ENCODE data around the gene PRADC1.

Gene PRADC1

DNA sequence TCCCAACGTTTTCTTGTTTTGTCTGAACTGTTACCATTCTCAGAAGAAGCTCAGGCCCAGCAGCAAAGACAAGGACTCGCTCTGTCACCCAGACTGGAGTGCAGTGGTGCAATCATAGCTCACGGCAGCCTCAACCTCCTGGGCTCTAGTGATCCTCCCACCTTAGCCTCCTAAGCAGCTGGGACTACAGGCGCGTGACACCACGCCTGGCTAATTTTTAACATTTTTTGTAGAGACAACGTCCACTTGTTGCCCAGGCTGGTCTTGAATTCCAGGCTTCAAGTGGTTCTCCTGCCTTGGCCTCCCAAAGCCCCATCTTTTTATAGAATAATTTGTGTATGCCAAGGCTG lies 21.0 kb downstream of the PRADC1 start:
- WGBS, 2 donors (ENCODE audit: extremely low coverage in 2 of 2, insufficient read length in 2 of 2, insufficient replicate concordance in 1 of 2), result no CpG with 5 or more reads among the region's 7 CpGs
- Histone ChIP-seq H3K4me2 (ENCODE audit: insufficient read depth, low read length, poor library complexity, severe bottlenecking) (no peak overlapping the region), H4K91ac (ENCODE audit: low read depth, low read length, poor library complexity) (no peak overlapping the region), H3K36me3 (replicated peaks in 1 of 2; ENCODE audit: control insufficient read depth in 2 of 2, insufficient read depth in 2 of 2, low read length in 2 of 2) (no peaks in the 10 kb centered on the region), H3K18ac (ENCODE audit: low read length) (no peak overlapping the region), H3K4me1 (ENCODE audit: control insufficient read depth in 2 of 2, insufficient read depth in 1 of 2, low read depth in 1 of 2, low read length in 2 of 2) (peaks cover 0 to 7% of the 10 kb centered on the region in 2 donors), H4K8ac (ENCODE audit: low read depth, low read length) (no peak overlapping the region), H2AFZ (ENCODE audit: low read length) (peak overlapping the region; percentile 82), H3K23ac (ENCODE audit: low read depth, low read length, poor library complexity) (no peak overlapping the region), H2BK5ac (ENCODE audit: low read length) (no peak overlapping the region), H3K79me1 (ENCODE audit: low read depth, low read length) (no peaks in the 10 kb centered on the region), H2AK5ac (ENCODE audit: low read depth, low read length) (no peak overlapping the region), H3K9ac (ENCODE audit: low read depth, low read length, poor library complexity) (no peak overlapping the region), H3K27ac (replicated peaks; ENCODE audit: low read length) (no peak overlapping the region), H2BK120ac (ENCODE audit: low read depth, low read length) (no peak overlapping the region), H3K4ac (ENCODE audit: low read length) (no peak overlapping the region), H2BK12ac (ENCODE audit: low read length) (no peak overlapping the region), H2BK15ac (ENCODE audit: low read length) (no peak overlapping the region), H3K27me3 (ENCODE audit: control insufficient read depth in 3 of 3, insufficient read depth in 3 of 3, low read depth in 1 of 3, low read length in 3 of 3) (peaks cover 0 to 29% (median 0%) of the 10 kb centered on the region in 3 experiments), H3K14ac (ENCODE audit: low read length) (no peak overlapping the region), H3K9me3 (replicated peaks in 1 of 2; ENCODE audit: control insufficient read depth in 2 of 2, insufficient read depth in 1 of 2, low read depth in 1 of 2, low read length in 2 of 2) (no peaks in the 10 kb centered on the region), H3K4me3 (ENCODE audit: low read length in 2 of 2) (no peak overlapping the region)
- no peak for DNase-seq (ENCODE audit: low spot score)

GRCh38 chr2:73210696-73211095 lies 22.3 kb downstream of the PRADC1 start:
- H2BK5ac ChIP-seq (ENCODE audit: low read length), result no peak overlapping the region
- H3K27ac ChIP-seq (replicated peaks; ENCODE audit: low read length), result no peak overlapping the region
- no peak overlapping the region for H3K23ac ChIP-seq (ENCODE audit: low read depth, low read length, poor library complexity)
- H3K9me3 ChIP-seq (replicated peaks in 1 of 2; ENCODE audit: control insufficient read depth in 2 of 2, insufficient read depth in 1 of 2, low read depth in 1 of 2, low read length in 2 of 2), result no peaks in the 10 kb centered on the region
- peaks cover 0 to 7% of the 10 kb centered on the region in 2 donors for H3K4me1 ChIP-seq (ENCODE audit: control insufficient read depth in 2 of 2, insufficient read depth in 1 of 2, low read depth in 1 of 2, low read length in 2 of 2)
- H3K79me1 ChIP-seq (ENCODE audit: low read depth, low read length), result no peaks in the 10 kb centered on the region
- DNase-seq (ENCODE audit: low spot score), result no peak
- no peak overlapping the region for H2AFZ ChIP-seq (ENCODE audit: low read length)
- no CpG with 5 or more reads among the region's 6 CpGs for WGBS, 2 donors (ENCODE audit: extremely low coverage in 2 of 2, insufficient read length in 2 of 2, insufficient replicate concordance in 1 of 2)
- no peak overlapping the region for H2BK12ac ChIP-seq (ENCODE audit: low read length)
- H4K8ac ChIP-seq (ENCODE audit: low read depth, low read length), result no peak overlapping the region
- H3K4ac ChIP-seq (ENCODE audit: low read length), result no peak overlapping the region
- no peak overlapping the region for H3K14ac ChIP-seq (ENCODE audit: low read length)
- H3K4me3 ChIP-seq (ENCODE audit: low read length in 2 of 2), result no peak overlapping the region
- H3K18ac ChIP-seq (ENCODE audit: low read length), result no peak overlapping the region
- no peak overlapping the region for H4K91ac ChIP-seq (ENCODE audit: low read depth, low read length, poor library complexity)
- H3K27me3 ChIP-seq (ENCODE audit: control insufficient read depth in 3 of 3, insufficient read depth in 3 of 3, low read depth in 1 of 3, low read length in 3 of 3), result peaks cover 0 to 39% (median 0%) of the 10 kb centered on the region in 3 experiments
- no peak overlapping the region for H2AK5ac ChIP-seq (ENCODE audit: low read depth, low read length)
- no peak overlapping the region for H2BK15ac ChIP-seq (ENCODE audit: low read length)
- H3K9ac ChIP-seq (ENCODE audit: low read depth, low read length, poor library complexity), result no peak overlapping the region
- no peak overlapping the region for H2BK120ac ChIP-seq (ENCODE audit: low read depth, low read length)
- no peaks in the 10 kb centered on the region for H3K36me3 ChIP-seq (replicated peaks in 1 of 2; ENCODE audit: control insufficient read depth in 2 of 2, insufficient read depth in 2 of 2, low read length in 2 of 2)
- no peak overlapping the region for H3K4me2 ChIP-seq (ENCODE audit: insufficient read depth, low read length, poor library complexity, severe bottlenecking)

DNA sequence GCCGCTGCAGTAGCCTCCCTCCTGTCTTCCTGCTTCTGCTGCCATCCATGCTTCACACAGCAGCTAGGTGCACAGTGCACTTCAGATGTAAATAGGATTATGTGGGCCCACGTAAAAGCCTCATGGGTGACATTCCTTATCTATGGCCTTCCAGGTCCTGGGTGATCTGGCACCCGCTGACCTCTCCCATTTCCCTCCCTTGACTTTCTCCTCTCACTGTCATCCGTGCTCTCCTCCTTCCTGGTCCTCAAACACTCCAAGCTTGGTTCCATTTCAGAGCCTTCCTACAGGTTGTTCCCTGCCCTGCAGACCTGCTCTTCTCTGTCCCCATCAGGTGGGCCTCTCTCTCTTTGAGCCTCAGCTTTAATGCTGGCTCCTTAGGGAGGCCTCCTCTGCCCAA lies 23.0 kb downstream of the PRADC1 start:
- Histone ChIP-seq H2BK5ac (ENCODE audit: low read length) (no peak overlapping the region), H3K4me1 (ENCODE audit: control insufficient read depth in 2 of 2, insufficient read depth in 1 of 2, low read depth in 1 of 2, low read length in 2 of 2) (peaks cover 0 to 4% of the 10 kb centered on the region in 2 donors), H2AFZ (ENCODE audit: low read length) (no peak overlapping the region), H4K8ac (ENCODE audit: low read depth, low read length) (no peak overlapping the region), H2BK15ac (ENCODE audit: low read length) (no peak overlapping the region), H3K27ac (replicated peaks; ENCODE audit: low read length) (no peak overlapping the region), H3K79me1 (ENCODE audit: low read depth, low read length) (no peaks in the 10 kb centered on the region), H3K14ac (ENCODE audit: low read length) (no peak overlapping the region), H3K23ac (ENCODE audit: low read depth, low read length, poor library complexity) (no peak overlapping the region), H2BK12ac (ENCODE audit: low read length) (no peak overlapping the region), H2AK5ac (ENCODE audit: low read depth, low read length) (no peak overlapping the region), H3K4me3 (ENCODE audit: low read length in 2 of 2) (no peak overlapping the region), H3K4me2 (ENCODE audit: insufficient read depth, low read length, poor library complexity, severe bottlenecking) (no peak overlapping the region), H3K36me3 (replicated peaks in 1 of 2; ENCODE audit: control insufficient read depth in 2 of 2, insufficient read depth in 2 of 2, low read length in 2 of 2) (no peaks in the 10 kb centered on the region), H3K27me3 (ENCODE audit: control insufficient read depth in 3 of 3, insufficient read depth in 3 of 3, low read depth in 1 of 3, low read length in 3 of 3) (peaks cover 0 to 45% (median 0%) of the 10 kb centered on the region in 3 experiments), H3K4ac (ENCODE audit: low read length) (no peak overlapping the region), H3K18ac (ENCODE audit: low read length) (no peak overlapping the region), H4K91ac (ENCODE audit: low read depth, low read length, poor library complexity) (no peak overlapping the region), H3K9me3 (replicated peaks in 1 of 2; ENCODE audit: control insufficient read depth in 2 of 2, insufficient read depth in 1 of 2, low read depth in 1 of 2, low read length in 2 of 2) (no peaks in the 10 kb centered on the region), H2BK120ac (ENCODE audit: low read depth, low read length) (no peak overlapping the region), H3K9ac (ENCODE audit: low read depth, low read length, poor library complexity) (no peak overlapping the region)
- DNase-seq (ENCODE audit: low spot score), result no peak
- WGBS, 2 donors (ENCODE audit: extremely low coverage in 2 of 2, insufficient read length in 2 of 2, insufficient replicate concordance in 1 of 2), result no CpG with 5 or more reads among the region's 4 CpGs

GRCh38 chr2:73208258-73208657 lies 24.8 kb downstream of the PRADC1 start:
- Histone ChIP-seq H3K14ac (ENCODE audit: low read length) (no peak overlapping the region), H3K4ac (ENCODE audit: low read length) (no peak overlapping the region), H3K9ac (ENCODE audit: low read depth, low read length, poor library complexity) (no peak overlapping the region), H3K4me2 (ENCODE audit: insufficient read depth, low read length, poor library complexity, severe bottlenecking) (no peak overlapping the region), H2AK5ac (ENCODE audit: low read depth, low read length) (no peak overlapping the region), H4K8ac (ENCODE audit: low read depth, low read length) (no peak overlapping the region), H2BK120ac (ENCODE audit: low read depth, low read length) (no peak overlapping the region), H3K27ac (replicated peaks; ENCODE audit: low read length) (no peak overlapping the region), H3K79me1 (ENCODE audit: low read depth, low read length) (no peaks in the 10 kb centered on the region), H2BK12ac (ENCODE audit: low read length) (no peak overlapping the region), H2BK15ac (ENCODE audit: low read length) (no peak overlapping the region), H3K36me3 (replicated peaks in 1 of 2; ENCODE audit: control insufficient read depth in 2 of 2, insufficient read depth in 2 of 2, low read length in 2 of 2) (no peaks in the 10 kb centered on the region), H3K9me3 (replicated peaks in 1 of 2; ENCODE audit: control insufficient read depth in 2 of 2, insufficient read depth in 1 of 2, low read depth in 1 of 2, low read length in 2 of 2) (no peaks in the 10 kb centered on the region), H3K4me1 (ENCODE audit: control insufficient read depth in 2 of 2, insufficient read depth in 1 of 2, low read depth in 1 of 2, low read length in 2 of 2) (peaks cover 0 to 1% of the 10 kb centered on the region in 2 donors), H3K18ac (ENCODE audit: low read length) (no peak overlapping the region), H3K27me3 (ENCODE audit: control insufficient read depth in 3 of 3, insufficient read depth in 3 of 3, low read depth in 1 of 3, low read length in 3 of 3) (peaks cover 2 to 58% (median 10%) of the 10 kb centered on the region in 3 experiments), H2BK5ac (ENCODE audit: low read length) (no peak overlapping the region), H3K4me3 (ENCODE audit: low read length in 2 of 2) (no peak overlapping the region), H2AFZ (ENCODE audit: low read length) (no peak overlapping the region), H3K23ac (ENCODE audit: low read depth, low read length, poor library complexity) (no peak overlapping the region), H4K91ac (ENCODE audit: low read depth, low read length, poor library complexity) (no peak overlapping the region)
- WGBS, 2 donors (ENCODE audit: extremely low coverage in 2 of 2, insufficient read length in 2 of 2, insufficient replicate concordance in 1 of 2), result no CpG with 5 or more reads among the region's 3 CpGs
- no peak for DNase-seq (ENCODE audit: low spot score)

Data from neuronal stem cell (in vitro differentiated cells).